HAP-1 (cell line): ENCODE results near the gene ZNF385B.
A peak's percentile ranks its signal among the peaks of the same experiment; 100 is the strongest.

Source experiments
- DNase-seq, 2 experiments: peaks; one replicate each; pipeline ENCODE4 v3.0.0-alpha.2; 2016 to 2020; ENCODE audit warnings: low spot score in 2 of 2
- H3K27me3 ChIP-seq: fragments of 250-450 bp; sonication (Bioruptor Pico); 2 replicates; pipeline ENCODE4 v1.5.1; 2020; ENCODE audit warnings: low read depth, mild to moderate bottlenecking, moderate library complexity
- H3K36me3 ChIP-seq: fragments of 250-450 bp; sonication (Bioruptor Pico); replicated peaks from 2 replicates; pipeline ENCODE4 v1.5.1; 2020; ENCODE audit warnings: mild to moderate bottlenecking
- H3K4me1 ChIP-seq: fragments of 250-450 bp; sonication (Bioruptor Pico); 2 replicates; pipeline ENCODE4 v1.5.1; 2020; ENCODE audit warnings: mild to moderate bottlenecking
- H3K4me3 ChIP-seq: fragments of 250-450 bp; sonication (Bioruptor Pico); 2 replicates; pipeline ENCODE4 v1.5.1; 2020; ENCODE audit warnings: mild to moderate bottlenecking, moderate library complexity
- H3K9me3 ChIP-seq: fragments of 250-450 bp; sonication (Bioruptor Pico); 2 replicates; pipeline ENCODE4 v1.5.1; 2020; ENCODE audit warnings: mild to moderate bottlenecking, moderate library complexity
- in situ Hi-C: fragments of 300-500 bp; cut with MboI; formaldehyde crosslinking; loops from 3 replicates; pipeline ENCODE4 v1.14.3; 2020; ENCODE audit warnings: low sequenced_read_pairs, inconsistent platforms, mixed read lengths

ZNF385B gene

DNA sequence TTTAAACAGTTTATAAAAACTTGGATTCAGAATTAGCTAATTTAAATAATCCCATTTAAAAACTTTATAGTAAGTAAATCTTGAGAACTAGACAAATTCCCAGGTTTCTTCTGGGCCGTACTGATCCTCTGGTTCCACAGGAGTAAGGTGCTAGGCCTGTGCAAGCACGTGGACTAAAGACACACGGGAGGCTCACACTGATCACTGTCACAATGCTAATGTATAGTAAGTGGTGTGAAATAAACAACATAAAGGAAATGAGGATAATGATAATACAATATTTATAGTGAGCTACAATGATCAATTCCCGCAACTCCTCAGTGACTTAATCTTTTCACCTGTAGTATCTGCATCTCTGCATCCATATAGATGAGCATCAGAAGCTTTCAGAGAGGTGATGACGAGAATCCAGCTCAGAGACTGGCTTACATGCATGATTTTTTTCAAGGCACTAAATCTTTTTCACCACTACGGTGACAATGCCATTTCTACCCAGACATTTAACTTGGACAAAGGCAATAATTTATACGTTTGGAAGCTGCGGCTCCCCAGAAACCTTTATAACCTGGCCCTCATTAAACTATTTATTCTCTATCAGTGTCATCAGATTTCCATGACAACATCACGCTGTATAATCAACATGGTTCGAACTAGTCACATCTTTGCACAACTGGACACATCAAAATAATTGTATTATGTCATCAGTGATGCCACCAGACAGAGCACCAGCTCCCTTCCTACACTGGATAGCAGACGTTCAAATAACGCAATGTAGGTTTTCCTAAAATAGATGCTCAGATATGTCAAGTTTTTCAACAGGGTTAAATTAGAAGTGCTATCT, 196.2 kb downstream of the ZNF385B start:
- Histone ChIP-seq H3K9me3 (no peaks in the 10 kb centered on the region), H3K36me3 (no peaks in the 10 kb centered on the region), H3K27me3 (no peaks in the 10 kb centered on the region), H3K4me3 (no peak overlapping the region), H3K4me1 (no peaks in the 10 kb centered on the region)
- in situ Hi-C loops, result no loop called here
- DNase-seq, result no peak

DNA sequence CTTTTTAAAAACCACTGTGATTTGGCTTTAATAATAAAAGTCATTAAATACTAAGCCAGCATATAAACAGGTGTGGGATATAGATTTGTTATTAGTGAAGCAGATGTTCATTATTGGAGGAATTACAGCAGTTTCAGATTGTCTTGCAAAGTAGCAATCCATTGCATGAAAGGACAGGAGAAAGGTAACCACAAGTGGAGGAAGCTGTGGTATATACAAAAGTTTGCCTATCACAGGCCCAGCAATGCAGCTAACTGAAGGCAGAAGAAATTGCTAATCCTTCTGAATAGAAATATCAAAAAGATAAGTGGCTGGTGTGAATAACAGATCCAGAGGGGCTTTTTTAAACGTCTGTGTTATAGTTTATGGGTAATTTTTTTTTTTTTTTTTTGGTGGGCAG, 199.4 kb downstream of the ZNF385B start:
- Histone ChIP-seq H3K4me1 (no peaks in the 10 kb centered on the region), H3K9me3 (no peaks in the 10 kb centered on the region), H3K27me3 (no peaks in the 10 kb centered on the region), H3K36me3 (no peaks in the 10 kb centered on the region), H3K4me3 (no peak overlapping the region)
- in situ Hi-C loops, result no loop called here
- no peak for DNase-seq

DNA sequence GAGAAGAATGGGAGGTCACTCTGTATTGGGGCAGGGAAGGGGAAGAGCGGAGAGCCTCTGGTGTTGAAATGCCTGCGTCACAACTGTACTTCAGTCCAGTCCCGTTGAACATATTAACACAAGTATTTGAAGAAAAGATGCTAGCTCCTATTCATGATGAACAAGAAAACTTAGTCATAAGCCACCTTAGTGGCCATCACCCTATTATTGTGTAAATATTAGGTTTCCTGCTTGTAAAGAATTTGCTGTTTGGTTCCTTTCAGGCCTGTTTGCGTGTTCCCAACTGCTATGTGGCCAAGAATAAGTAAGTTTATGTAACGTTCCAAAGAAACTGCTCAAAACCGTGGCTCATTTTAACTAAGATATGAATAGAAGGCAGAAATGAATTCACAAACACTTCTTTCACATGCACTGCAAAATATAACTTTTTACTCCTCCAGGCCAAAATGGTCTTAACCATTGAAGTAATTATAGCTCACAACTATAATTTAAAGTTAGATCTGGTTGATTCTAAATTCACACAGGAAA, 204.3 kb downstream of the ZNF385B start:
- Histone ChIP-seq H3K36me3 (no peaks in the 10 kb centered on the region), H3K9me3 (no peaks in the 10 kb centered on the region), H3K4me3 (no peak overlapping the region), H3K4me1 (no peaks in the 10 kb centered on the region), H3K27me3 (no peaks in the 10 kb centered on the region)
- peak in 1 of 2 experiments; percentile 15 for DNase-seq
- in situ Hi-C loops, result no loop called here

DNA sequence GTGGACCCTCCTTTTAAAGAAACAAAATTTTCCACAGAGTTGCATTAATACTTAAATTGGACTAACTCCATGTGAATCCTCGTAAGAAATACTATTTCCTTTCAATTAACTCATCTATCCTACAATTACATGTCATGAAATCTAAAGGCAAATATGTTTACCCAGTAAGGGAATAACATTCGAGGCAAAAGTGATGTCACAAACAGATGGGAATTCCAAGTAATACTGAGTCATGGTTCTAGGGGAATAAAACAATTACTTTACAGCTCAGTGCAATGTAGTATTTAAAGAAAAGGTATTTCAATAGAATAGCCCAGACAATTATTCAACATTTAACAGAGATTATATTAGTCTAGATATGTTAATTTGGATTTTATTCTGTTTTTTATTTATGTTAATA, 205.8 kb downstream of the ZNF385B start:
- Histone ChIP-seq H3K36me3 (no peaks in the 10 kb centered on the region), H3K4me3 (no peak overlapping the region), H3K27me3 (no peaks in the 10 kb centered on the region), H3K9me3 (no peaks in the 10 kb centered on the region), H3K4me1 (peaks cover 4% of the 10 kb centered on the region)
- in situ Hi-C loops, result no loop called here
- DNase-seq, result no peak

DNA sequence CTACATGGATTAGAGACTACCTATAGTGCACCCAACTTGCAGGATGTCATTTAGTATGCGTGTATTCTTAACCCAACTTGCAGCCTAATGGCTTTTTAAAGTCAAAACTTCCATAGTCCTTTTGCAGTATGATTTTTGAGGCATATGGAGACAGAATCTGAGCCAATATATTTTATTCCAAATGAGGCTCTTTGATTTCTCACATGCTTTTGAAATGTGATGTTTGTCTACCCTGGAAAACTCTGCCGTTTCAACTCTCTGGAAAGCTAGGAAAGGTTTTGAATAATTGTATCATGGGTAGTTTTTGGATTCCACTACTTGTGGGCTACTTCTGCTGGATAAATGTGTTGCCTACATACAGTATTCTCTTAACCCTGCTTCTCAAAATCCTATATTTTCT, 206.6 kb downstream of the ZNF385B start:
- H3K36me3 ChIP-seq, result no peaks in the 10 kb centered on the region
- H3K4me1 ChIP-seq, result peaks cover 10% of the 10 kb centered on the region
- H3K27me3 ChIP-seq, result no peaks in the 10 kb centered on the region
- DNase-seq, result no peak
- no peak overlapping the region for H3K4me3 ChIP-seq
- no peaks in the 10 kb centered on the region for H3K9me3 ChIP-seq
- in situ Hi-C loops, result no loop called here

DNA sequence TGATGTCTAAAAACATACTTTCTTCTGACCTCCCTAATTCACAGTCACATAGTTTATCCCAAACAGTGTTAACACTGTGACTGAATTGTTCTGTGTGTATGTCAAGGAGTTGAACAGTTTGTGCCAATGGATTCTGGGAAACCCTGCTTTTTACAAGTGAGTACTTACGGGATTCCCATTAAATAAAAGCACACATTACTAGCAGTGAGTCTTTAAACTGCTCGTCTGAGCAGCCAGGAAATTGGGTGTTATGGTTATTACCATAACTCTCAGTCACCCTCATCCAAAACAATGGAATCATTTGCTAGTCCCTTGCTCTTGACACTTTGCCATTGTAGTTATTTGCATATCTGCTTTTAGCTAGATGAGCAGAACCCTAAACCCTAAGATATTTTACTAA, 209.1 kb downstream of the ZNF385B start:
- Histone ChIP-seq H3K36me3 (no peaks in the 10 kb centered on the region), H3K4me3 (no peak overlapping the region), H3K4me1 (peaks cover 10% of the 10 kb centered on the region), H3K27me3 (no peaks in the 10 kb centered on the region), H3K9me3 (no peaks in the 10 kb centered on the region)
- no peak for DNase-seq
- in situ Hi-C loops, result no loop called here

DNA sequence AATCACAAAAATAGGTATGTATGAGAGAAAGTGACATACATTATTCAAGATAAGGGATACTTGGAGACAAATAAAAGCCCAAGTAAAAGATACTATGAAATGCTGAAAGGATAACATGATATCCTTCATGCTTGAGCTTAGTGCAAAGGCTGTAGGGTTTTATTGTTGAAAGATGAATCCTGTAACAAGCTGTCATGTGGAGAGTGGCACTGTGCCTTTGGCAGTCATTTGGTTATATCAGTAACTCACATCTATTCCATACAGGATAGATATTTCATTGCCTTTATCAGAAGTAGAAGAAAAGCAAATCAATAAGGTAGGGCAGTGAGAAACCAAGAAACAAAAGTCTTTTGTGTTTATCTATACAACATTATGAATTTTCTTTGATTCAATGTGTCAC, 211.0 kb downstream of the ZNF385B start:
- in situ Hi-C loops, result no loop called here
- no peak for DNase-seq
- no peaks in the 10 kb centered on the region for H3K27me3 ChIP-seq
- peaks cover 10% of the 10 kb centered on the region for H3K4me1 ChIP-seq
- no peaks in the 10 kb centered on the region for H3K36me3 ChIP-seq
- no peaks in the 10 kb centered on the region for H3K9me3 ChIP-seq
- no peak overlapping the region for H3K4me3 ChIP-seq

DNA sequence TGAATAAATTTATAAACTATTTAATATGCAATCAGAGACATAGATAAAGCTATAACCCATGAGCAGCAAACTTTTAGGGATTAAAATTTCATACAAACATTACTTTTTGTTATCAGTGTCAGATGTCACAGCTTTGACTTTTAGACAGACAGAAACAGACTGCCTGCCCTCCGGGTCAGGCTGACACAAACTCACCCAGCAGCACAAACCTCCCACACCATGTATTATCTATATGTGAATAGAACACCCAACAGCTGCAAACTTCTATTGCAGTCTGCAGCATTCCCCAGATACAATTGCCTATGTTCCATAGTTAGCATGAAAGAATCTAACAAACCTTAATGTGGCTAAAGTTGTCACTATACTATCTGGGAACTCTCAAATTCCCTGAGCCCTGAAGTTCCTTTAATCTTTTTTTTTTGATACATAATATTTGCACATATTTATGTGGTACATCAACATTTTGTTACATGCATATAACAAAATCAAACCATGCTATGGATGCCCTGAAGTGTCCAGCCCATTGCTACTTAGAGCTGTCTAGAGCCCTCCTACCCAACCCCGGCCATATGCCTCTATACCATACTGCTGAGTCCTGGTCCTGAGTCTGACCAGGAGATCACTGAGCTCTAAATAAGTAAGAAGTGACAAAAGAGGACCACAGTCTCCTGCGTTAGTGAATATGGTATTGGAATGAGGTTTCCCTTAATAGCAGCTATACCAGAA, 214.4 kb downstream of the ZNF385B start:
- peaks cover 10% of the 10 kb centered on the region for H3K4me1 ChIP-seq
- no peaks in the 10 kb centered on the region for H3K9me3 ChIP-seq
- no peak overlapping the region for H3K4me3 ChIP-seq
- H3K27me3 ChIP-seq, result no peaks in the 10 kb centered on the region
- DNase-seq, result no peak
- in situ Hi-C loops, result no loop called here
- no peaks in the 10 kb centered on the region for H3K36me3 ChIP-seq

DNA sequence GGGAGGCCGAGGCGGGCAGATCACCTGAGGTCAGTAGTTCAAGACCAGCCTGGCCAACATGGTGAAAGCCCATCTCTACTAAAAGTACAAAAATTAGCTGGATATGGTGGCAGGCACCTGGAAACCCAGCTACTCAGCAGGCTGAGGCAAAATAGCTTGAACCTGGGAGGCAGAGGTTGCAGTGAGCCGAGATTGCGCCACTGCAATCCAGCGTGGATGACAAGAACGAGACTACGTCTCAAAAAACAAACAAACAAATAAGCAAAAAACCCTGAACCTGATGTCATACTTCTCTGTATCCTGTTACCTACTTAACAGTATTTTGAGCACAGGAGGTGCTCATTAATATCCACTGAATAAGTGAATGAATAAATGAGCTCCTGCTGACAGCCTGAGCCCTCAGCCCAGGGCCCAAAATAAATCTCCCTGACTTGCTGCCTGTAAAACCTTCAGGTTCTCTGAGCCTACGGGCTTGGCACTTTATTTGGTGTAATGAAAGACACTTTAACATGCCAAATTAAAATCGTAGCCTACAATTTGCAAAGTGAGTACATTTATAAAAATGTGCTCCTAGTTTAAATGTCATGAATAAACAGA, 215.1 kb downstream of the ZNF385B start:
- H3K36me3 ChIP-seq, result no peaks in the 10 kb centered on the region
- H3K27me3 ChIP-seq, result no peaks in the 10 kb centered on the region
- no peak overlapping the region for H3K4me3 ChIP-seq
- H3K9me3 ChIP-seq, result no peaks in the 10 kb centered on the region
- peaks cover 10% of the 10 kb centered on the region for H3K4me1 ChIP-seq
- no peak for DNase-seq
- in situ Hi-C loops, result no loop called here

DNA sequence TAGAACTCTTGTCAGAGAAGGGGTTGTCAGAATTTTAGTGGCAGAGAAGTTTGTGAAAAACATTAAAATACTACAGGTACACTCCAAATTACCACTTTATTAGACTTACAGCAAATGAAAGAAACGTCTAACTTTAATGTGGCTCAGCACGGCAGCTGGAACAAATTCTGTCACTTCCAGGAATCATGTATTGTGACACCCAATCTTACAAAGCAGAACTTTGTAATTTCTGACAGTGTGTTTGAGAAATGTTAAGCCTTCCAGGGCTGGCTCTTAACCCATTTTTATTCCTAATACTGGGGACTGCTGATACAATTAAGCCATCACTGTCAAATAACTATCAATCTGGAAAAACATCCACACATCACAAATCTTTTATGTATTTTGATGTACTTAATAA, 216.4 kb downstream of the ZNF385B start:
- peaks cover under 1% of the 10 kb centered on the region for H3K4me1 ChIP-seq
- DNase-seq, result no peak
- H3K9me3 ChIP-seq, result no peaks in the 10 kb centered on the region
- in situ Hi-C loops, result no loop called here
- no peaks in the 10 kb centered on the region for H3K36me3 ChIP-seq
- no peaks in the 10 kb centered on the region for H3K27me3 ChIP-seq
- no peak overlapping the region for H3K4me3 ChIP-seq

DNA sequence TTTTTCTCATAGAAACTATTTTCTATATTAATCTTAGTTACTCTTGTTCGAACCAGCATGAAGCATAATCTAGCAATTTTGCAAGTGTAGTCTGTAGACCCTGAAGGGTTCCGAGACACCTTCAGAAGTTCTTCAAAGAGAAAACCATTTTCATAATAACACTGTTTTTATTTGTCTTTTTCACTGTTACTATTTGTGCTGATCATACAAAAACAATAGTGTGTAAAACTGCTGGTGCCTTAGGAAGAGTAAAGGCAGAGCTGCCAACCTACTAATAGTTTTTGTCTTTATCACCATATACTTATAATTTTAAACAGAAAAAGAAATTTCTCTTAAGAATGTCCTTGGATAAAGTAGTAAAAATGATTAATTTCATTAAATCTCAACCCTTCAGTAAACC, 218.9 kb downstream of the ZNF385B start:
- Histone ChIP-seq H3K4me1 (no peaks in the 10 kb centered on the region; the same call in 1 of the 2 replicates), H3K9me3 (no peaks in the 10 kb centered on the region), H3K36me3 (no peaks in the 10 kb centered on the region), H3K27me3 (no peaks in the 10 kb centered on the region), H3K4me3 (no peak overlapping the region)
- in situ Hi-C loops, result no loop called here
- DNase-seq, result no peak

DNA sequence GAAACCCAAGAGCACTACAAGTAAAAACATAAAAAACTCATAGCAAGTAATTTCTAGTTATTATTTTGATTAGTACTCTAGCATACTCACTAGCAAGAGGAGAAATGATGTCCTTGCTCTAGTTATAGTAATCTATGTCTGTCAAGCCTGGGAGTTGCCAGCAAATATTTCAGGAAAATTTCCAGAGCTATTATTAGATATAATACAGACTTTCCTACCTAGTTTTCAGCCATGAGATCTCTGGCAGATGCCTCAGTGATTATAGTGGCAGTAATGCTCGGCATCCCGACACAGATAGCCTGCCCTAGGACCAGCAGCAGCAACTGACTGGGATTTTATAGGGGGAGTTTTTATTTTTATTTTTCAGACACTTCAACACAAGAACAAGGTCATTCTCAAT, 224.4 kb downstream of the ZNF385B start:
- Histone ChIP-seq H3K27me3 (no peaks in the 10 kb centered on the region), H3K9me3 (no peaks in the 10 kb centered on the region)
- in situ Hi-C loops, result no loop called here

DNA sequence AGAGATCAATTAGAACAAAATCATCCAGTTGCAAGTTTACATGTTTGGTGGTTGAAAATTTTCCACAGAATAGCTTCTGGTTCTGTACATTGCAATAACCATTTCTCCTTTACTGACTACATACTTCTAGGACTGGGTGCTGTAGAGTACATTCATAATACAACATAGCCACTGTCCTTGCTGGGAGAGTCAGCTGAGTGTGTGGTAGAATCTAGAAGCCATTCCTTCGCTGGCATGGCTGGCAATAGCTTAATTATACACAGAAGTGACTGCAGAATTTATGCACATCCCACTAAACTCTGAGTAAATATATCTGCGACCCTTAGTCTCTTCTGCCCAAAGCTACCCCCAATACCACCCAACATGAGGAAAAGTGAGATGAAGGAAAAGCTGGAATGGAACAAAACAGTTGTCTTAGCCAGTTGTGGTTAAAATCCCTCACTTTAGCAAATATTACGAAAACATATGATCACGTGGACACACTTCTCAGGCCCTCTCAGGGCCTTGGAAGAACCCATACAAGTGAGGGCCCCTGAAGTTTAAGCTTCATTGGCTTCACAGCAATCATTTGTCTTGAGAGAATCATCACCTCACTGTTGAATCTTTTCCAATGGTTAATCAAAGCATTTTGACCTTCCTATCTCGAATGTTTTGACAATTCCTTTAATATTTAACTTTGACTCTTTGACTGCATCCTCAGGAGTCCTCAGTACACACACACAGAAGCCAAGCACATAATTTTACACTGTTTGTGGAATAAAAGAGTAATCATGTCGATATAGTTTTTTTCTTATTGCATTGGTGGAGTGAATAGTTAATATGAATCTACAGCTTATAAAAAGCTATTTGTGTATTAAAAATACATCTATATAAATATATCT, 225.1 kb downstream of the ZNF385B start:
- Histone ChIP-seq H3K9me3 (no peaks in the 10 kb centered on the region), H3K4me3 (no peak overlapping the region), H3K27me3 (no peaks in the 10 kb centered on the region), H3K36me3 (no peaks in the 10 kb centered on the region), H3K4me1 (no peaks in the 10 kb centered on the region; the same call in 1 of the 2 replicates)
- in situ Hi-C loops, result no loop called here
- no peak for DNase-seq

More for the DNA sequence above, 224.4 kb downstream of the ZNF385B start:
- no peaks in the 10 kb centered on the region; the same call in 1 of the 2 replicates for H3K4me1 ChIP-seq
- H3K36me3 ChIP-seq, result no peaks in the 10 kb centered on the region
- H3K4me3 ChIP-seq, result no peak overlapping the region
- no peak for DNase-seq
